Gastrocnemius medialis (tissue), 4 donors: ENCODE data around the gene SNRPN. TPM values are rescaled to one million over a fixed set of nuclear protein-coding genes. Genes with fewer than 3 reads are reported as not detected.
A peak's percentile ranks its signal among the peaks of the same experiment; 100 is the strongest.
"Not testable (repeated sequence)": the region's sequence is repeated elsewhere in the genome, so short reads cannot be mapped to it uniquely, and the experiment has no call there.

ENCODE experiments used
- ATAC-seq, 2 donors: fragments of 150-250 bp; one replicate each; pipeline ENCODE4 v1.9.1; 2016
- DNase-seq, 2 donors: peaks; one replicate each; pipeline ENCODE4 v3.0.0-alpha.2; 2019
- H3K27ac ChIP-seq, 4 donors: fragments of 200-600 bp; sonication (generic); 1 replicate in 1 of 4; 2 replicates in 3 of 4; pipeline ENCODE4 v1.5.1; 2016 to 2018; ENCODE audit warnings: mild to moderate bottlenecking in 2 of 4, moderate library complexity in 1 of 4
- H3K27me3 ChIP-seq, 3 donors: fragments of 200-600 bp; sonication (generic) in 2 of 3; 1 replicate in 1 of 3; 2 replicates in 2 of 3; pipeline versions ENCODE4 v1.5.1 to v1.6.0; 2016 to 2019; ENCODE audit warnings: mild to moderate bottlenecking in 1 of 3, moderate library complexity in 1 of 3
- H3K36me3 ChIP-seq, 2 donors: fragments of 200-600 bp; sonication (generic) in 1 of 2; one replicate each; pipeline ENCODE4 v1.5.1; 2017 to 2018
- H3K4me1 ChIP-seq, 2 donors: fragments of 200-600 bp; sonication (generic) in 1 of 2; one replicate each; pipeline ENCODE4 v1.5.1; 2016 to 2017; ENCODE audit warnings: mild to moderate bottlenecking in 2 of 2
- H3K4me3 ChIP-seq, 4 donors: fragments of 200-600 bp; sonication (generic) in 3 of 4; 1 replicate in 1 of 4; 2 replicates in 3 of 4; pipeline ENCODE4 v1.5.1; 2016 to 2019; ENCODE audit warnings: mild to moderate bottlenecking in 2 of 4
- H3K9me3 ChIP-seq, 3 donors: fragments of 200-600 bp; sonication (generic) in 2 of 3; 1 replicate in 1 of 3; 2 replicates in 2 of 3; pipeline ENCODE4 v1.5.1; 2016 to 2019
- CTCF ChIP-seq, 5 experiments: fragments of 450-650 bp in 3 of 5; fragments of 200-600 bp in 2 of 5; sonication (generic) in 2 of 5; IDR thresholded peaks in 4 of 5; conservative IDR thresholded peaks in 1 of 5; 1 replicate in 4 of 5; 2 replicates in 1 of 5; pipeline ENCODE4 v1.5.1; 2016 to 2019; ENCODE audit warnings: antibody characterized with exemption in 5 of 5, mild to moderate bottlenecking in 3 of 5, moderate library complexity in 3 of 5
- POLR2A ChIP-seq, 2 donors: fragments of 450-650 bp; IDR thresholded peaks; one replicate each; pipeline ENCODE4 v1.6.1; 2017; ENCODE audit warnings: antibody characterized with exemption in 2 of 2, mild to moderate bottlenecking in 2 of 2, moderate library complexity in 2 of 2
- in situ Hi-C, 4 donors: fragments of 200-750 bp; cut with MboI; loops; one replicate each; pipeline versions ENCODE4 v1.15.0 to v1.8.0; 2017; ENCODE audit warnings: low sequenced_read_pairs in 4 of 4
- intact Hi-C: fragments of 100-400 bp; cut with DNase I; formaldehyde crosslinking; loops from one replicate; pipeline ENCODE4 v1.15.1; 2023; ENCODE audit warnings: low total_unique reads
- total RNA-seq, 4 donors: library from RNA; depleted of rRNA; stranded (reverse); fragments of >200 nt; gene quantifications; one replicate each; pipeline versions ENCODE4 v1.1.0 to v1.2.3, GENCODE V29; 2016

The SNRPN gene
- total RNA-seq: 100 to 1,000 TPM; 101 to 323 (median 181) TPM

- Histone ChIP-seq H3K4me1 (no peaks in the 10 kb centered on the region), H3K4me3 (peak within 1 kb of the TSS; percentile 72 to 86 (median 82)), H3K36me3 (no peaks in the 10 kb centered on the region), H3K27ac (peak within 1 kb of the TSS; percentile 87 to 96 (median 94)), H3K27me3 (no peaks in the 10 kb centered on the region), H3K9me3 (no peaks in the 10 kb centered on the region)
- intact Hi-C loops (loop anchor here (5.0 kb wide), 2 partner anchors 482 to 717 kb away; partner anchors contain the start of gene UBE3A), in situ Hi-C loops (no loop called here)
- ATAC-seq: peak; percentile 61
- TF ChIP-seq POLR2A (IDR thresholded peaks at IDR 0.05) (peak; percentile 79 to 81), CTCF (IDR thresholded peaks at IDR 0.05 in 4 of 5, conservative IDR thresholded peaks at IDR 0.05 in 1 of 5) (no peak)
- peak; percentile 66 to 80 for DNase-seq
These were observed at the start of gene SNRPN, which contains the start of gene SNURF for GRCh38 chr15:24954783-24955530. TSS of gene SNRPN (plus strand) at chr15:24954987. CDS start at chr15:24974454, 19,467 bp downstream. TSS of gene SNURF (plus strand) at chr15:24954987. CDS start at chr15:24955049, 62 bp downstream.

- Histone ChIP-seq H3K9me3 (no peaks in the 10 kb centered on the region), H3K4me3 (no peak overlapping the region), H3K36me3 (no peaks in the 10 kb centered on the region), H3K27me3 (no peaks in the 10 kb centered on the region), H3K27ac (no peak overlapping the region), H3K4me1 (no peaks in the 10 kb centered on the region)
- intact Hi-C loops (no loop called here), in situ Hi-C loops (no loop called here)
- ATAC-seq: no peak
- TF ChIP-seq POLR2A (IDR thresholded peaks at IDR 0.05): no peak
- no peak for TF ChIP-seq CTCF (IDR thresholded peaks at IDR 0.05 in 4 of 5, conservative IDR thresholded peaks at IDR 0.05 in 1 of 5)
- no peak for DNase-seq
These were observed 38.3 kb upstream of the SNRPN start for GRCh38 chr15:24916305-24917009.

- DNase-seq (no peak), ATAC-seq (no peak)
- intact Hi-C loops (no loop called here), in situ Hi-C loops (no loop called here)
- no peak for TF ChIP-seq CTCF (IDR thresholded peaks at IDR 0.05 in 4 of 5, conservative IDR thresholded peaks at IDR 0.05 in 1 of 5)
- TF ChIP-seq POLR2A (IDR thresholded peaks at IDR 0.05): no peak
- Histone ChIP-seq H3K4me3 (no peak overlapping the region), H3K36me3 (no peaks in the 10 kb centered on the region), H3K4me1 (no peaks in the 10 kb centered on the region), H3K27me3 (no peaks in the 10 kb centered on the region), H3K27ac (no peak overlapping the region), H3K9me3 (no peaks in the 10 kb centered on the region)
These were observed 37.4 kb upstream of the SNRPN start for GRCh38 chr15:24917431-24917830.

- no peaks in the 10 kb centered on the region for H3K9me3 ChIP-seq
- DNase-seq (no peak), ATAC-seq (no peak)
- TF ChIP-seq CTCF (IDR thresholded peaks at IDR 0.05 in 4 of 5, conservative IDR thresholded peaks at IDR 0.05 in 1 of 5): no peak
- TF ChIP-seq POLR2A (IDR thresholded peaks at IDR 0.05): no peak
- H3K27me3 ChIP-seq: no peaks in the 10 kb centered on the region
- no peak overlapping the region for H3K4me3 ChIP-seq
- H3K4me1 ChIP-seq: no peaks in the 10 kb centered on the region
- intact Hi-C loops: no loop called here
- no peak overlapping the region for H3K27ac ChIP-seq
- in situ Hi-C loops: no loop called here
- H3K36me3 ChIP-seq: no peaks in the 10 kb centered on the region
These were observed 35.3 kb upstream of the SNRPN start for GRCh38 chr15:24919446-24919845.

GRCh38 chr15:24922781-24923180 is 32.0 kb upstream of the SNRPN start:
- in situ Hi-C loops, intact Hi-C loops, H3K9me3 ChIP-seq, DNase-seq, H3K27ac ChIP-seq, H3K27me3 ChIP-seq, H3K36me3 ChIP-seq, H3K4me1 ChIP-seq, ATAC-seq, H3K4me3 ChIP-seq: not testable (repeated sequence)
